PFSK-1 (cell line): ENCODE data around the gene CCDC192.

Source experiments
- FOXP2 ChIP-seq: optimal IDR thresholded peaks from 2 replicates; pipeline ENCODE3; 2011; ENCODE audit warnings: borderline replicate concordance, control low read depth, inconsistent platforms; ENCODE audit not compliant: insufficient read depth; ENCODE audit errors: extremely low read length, extremely low read depth
- POLR2AphosphoS5 ChIP-seq: IDR thresholded peaks from 2 replicates; pipeline ENCODE4 v1.6.1; 2012; ENCODE audit warnings: low read depth, mild to moderate bottlenecking, control low read depth, low read length, moderate library complexity
- REST ChIP-seq, 2 experiments: IDR thresholded peaks; 2 replicates each; pipeline versions ENCODE4 v1.6.1 to v1.8.0; 2011 to 2012; ENCODE audit warnings: low read depth in 2 of 2, low read length in 2 of 2, control low read depth in 1 of 2, inconsistent platforms in 1 of 2, mild to moderate bottlenecking in 1 of 2, moderate library complexity in 1 of 2; ENCODE audit not compliant: insufficient read depth in 1 of 2
- SIN3A ChIP-seq: IDR thresholded peaks from 2 replicates; pipeline ENCODE4 v1.6.1; 2012; ENCODE audit warnings: mild to moderate bottlenecking, low read length, moderate library complexity, borderline replicate concordance; ENCODE audit not compliant: insufficient read depth
- TAF1 ChIP-seq: IDR thresholded peaks from 2 replicates; pipeline ENCODE4 v1.6.1; 2012; ENCODE audit warnings: low read length, control low read depth, borderline replicate concordance; ENCODE audit not compliant: insufficient read depth

CCDC192 gene

GRCh38 chr5:127830157-127830556 is 127.0 kb downstream of the CCDC192 start:
- TF ChIP-seq POLR2AphosphoS5 (no peak), SIN3A (no peak), TAF1 (no peak), FOXP2 (no peak), REST (IDR thresholded peaks at IDR 0.05; ENCODE audit: insufficient read depth in 1 of 2, low read depth in 2 of 2, low read length in 2 of 2) (no peak)

GRCh38 chr5:127830829-127831598 is 127.8 kb downstream of the CCDC192 start:
- TF ChIP-seq POLR2AphosphoS5: no peak
- TF ChIP-seq TAF1: no peak
- TF ChIP-seq FOXP2: no peak
- TF ChIP-seq SIN3A: no peak
- no peak for TF ChIP-seq REST (IDR thresholded peaks at IDR 0.05; ENCODE audit: insufficient read depth in 1 of 2, low read depth in 2 of 2, low read length in 2 of 2)

GRCh38 chr5:127832067-127832466 is 128.9 kb downstream of the CCDC192 start:
- no peak for TF ChIP-seq POLR2AphosphoS5
- TF ChIP-seq FOXP2: no peak
- no peak for TF ChIP-seq SIN3A
- no peak for TF ChIP-seq TAF1
- TF ChIP-seq REST (IDR thresholded peaks at IDR 0.05; ENCODE audit: insufficient read depth in 1 of 2, low read depth in 2 of 2, low read length in 2 of 2): no peak

GRCh38 chr5:127834094-127834531 is 130.9 kb downstream of the CCDC192 start:
- TF ChIP-seq SIN3A: no peak

GRCh38 chr5:127834554-127834953 is 131.4 kb downstream of the CCDC192 start:
- no peak for TF ChIP-seq REST (IDR thresholded peaks at IDR 0.05; ENCODE audit: insufficient read depth in 1 of 2, low read depth in 2 of 2, low read length in 2 of 2)
- TF ChIP-seq TAF1: no peak
- no peak for TF ChIP-seq SIN3A
- TF ChIP-seq FOXP2: no peak
- TF ChIP-seq POLR2AphosphoS5: no peak
